PC-9 (cell line): Measurements from ENCODE around the gene PRDM12. TPM values are rescaled to one million over a fixed set of nuclear protein-coding genes. Genes with fewer than 3 reads are reported as not detected.

ENCODE experiments used
- BruUV-seq: library from RNA; stranded (reverse); fragments of 400-500 nt; replicated peaks from 2 replicates; lab custom pipeline; 2021; lab: Mats Ljungman, UMichigan
- CTCF ChIA-PET: fragments of 300-600 bp; sonication (Branson Sonifier 250); formaldehyde crosslinking; loops from one replicate; lab custom pipeline; 2022; ENCODE audit warnings: antibody characterized with exemption; lab: Charles Lee
- POLR2A ChIA-PET: fragments of 300-600 bp; sonication (Branson Sonifier 250); formaldehyde crosslinking; loops from one replicate; lab custom pipeline; 2022; ENCODE audit warnings: antibody characterized with exemption; ENCODE audit not compliant: unreplicated experiment; lab: Charles Lee
- DNase-seq, 2 experiments: peaks; one replicate each; pipeline versions ENCODE4 v3.0.0 to v3.0.0-alpha.2; 2015 to 2022; ENCODE audit warnings: mixed read lengths in 1 of 2
- H2AFZ ChIP-seq: fragments of 200-600 bp; sonication (generic); 2 replicates; pipeline ENCODE4 v1.8.1; 2017; ENCODE audit warnings: antibody characterized with exemption
- H3F3A ChIP-seq: fragments of 200-600 bp; sonication (generic); 2 replicates; pipeline ENCODE4 v1.8.1; 2017; ENCODE audit warnings: antibody characterized with exemption, mild to moderate bottlenecking, low read depth; ENCODE audit not compliant: insufficient read depth
- H3K27ac ChIP-seq: fragments of 200-600 bp; sonication (generic); 2 replicates; pipeline ENCODE4 v1.6.1; 2016; ENCODE audit warnings: mixed run types
- H3K27me3 ChIP-seq: fragments of 200-600 bp; sonication (generic); 2 replicates; pipeline ENCODE4 v1.6.1; 2016; ENCODE audit warnings: low read depth, mixed run types; ENCODE audit not compliant: insufficient read depth
- H3K36me3 ChIP-seq: fragments of 200-600 bp; sonication (generic); 2 replicates; pipeline ENCODE4 v1.6.1; 2016; ENCODE audit warnings: low read depth, mixed run types
- H3K4me1 ChIP-seq: fragments of 200-600 bp; sonication (generic); replicated peaks from 2 replicates; pipeline ENCODE4 v1.6.1; 2016; ENCODE audit warnings: mixed run types; ENCODE audit not compliant: insufficient read depth
- H3K4me2 ChIP-seq: fragments of 200-600 bp; sonication (generic); 2 replicates; pipeline ENCODE4 v1.6.1; 2017; ENCODE audit warnings: mixed run types
- H3K4me3 ChIP-seq: fragments of 200-600 bp; sonication (generic); 2 replicates; pipeline ENCODE4 v1.6.1; 2016; ENCODE audit warnings: mixed run types
- H3K79me2 ChIP-seq: fragments of 200-600 bp; sonication (generic); 2 replicates; pipeline ENCODE4 v1.6.1; 2017; ENCODE audit warnings: low read depth, mixed run types
- H3K9me2 ChIP-seq: fragments of 200-600 bp; sonication (generic); 2 replicates; pipeline ENCODE4 v1.8.1; 2017; ENCODE audit warnings: mild to moderate bottlenecking; ENCODE audit not compliant: insufficient read depth
- H3K9me3 ChIP-seq: fragments of 200-600 bp; sonication (generic); 2 replicates; pipeline ENCODE4 v1.8.1; 2016; ENCODE audit warnings: low read depth; ENCODE audit not compliant: insufficient read depth
- H4K20me1 ChIP-seq: fragments of 200-600 bp; sonication (generic); 2 replicates; pipeline ENCODE4 v1.8.1; 2017; ENCODE audit not compliant: insufficient read depth
- CTCF ChIP-seq: fragments of 200-600 bp; sonication (generic); conservative IDR thresholded peaks from 2 replicates; pipeline ENCODE4 v1.6.1; 2017; ENCODE audit warnings: mixed run types, antibody characterized with exemption, mild to moderate bottlenecking, moderate library complexity
- EZH2 ChIP-seq: fragments of 200-600 bp; sonication (generic); IDR thresholded peaks from 2 replicates; pipeline ENCODE4 v1.8.0; 2017; ENCODE audit warnings: antibody characterized with exemption, low read depth
- intact Hi-C: fragments of 100-400 bp; cut with micrococcal nuclease; formaldehyde crosslinking; loops from one replicate; pipeline ENCODE4 v1.10.0; 2022; ENCODE audit not compliant: unreplicated experiment
- total RNA-seq: library from RNA; stranded (reverse); gene quantifications from 2 replicates; pipeline ENCODE4 v1.2.3, GENCODE V29; 2021

PRDM12 gene
- total RNA-seq, 1 experiment from 2014 or later: 0.46 TPM

- Histone ChIP-seq H3F3A (no peaks in the 10 kb centered on the region), H3K4me3 (no peak overlapping the region), H3K9me3 (no peaks in the 10 kb centered on the region), H3K36me3 (no peaks in the 10 kb centered on the region), H3K27me3 (peaks cover 32% of the 10 kb centered on the region), H2AFZ (no peak overlapping the region), H3K79me2 (no peaks in the 10 kb centered on the region), H3K9me2 (no peaks in the 10 kb centered on the region), H4K20me1 (no peaks in the 10 kb centered on the region), H3K4me1 (no peaks in the 10 kb centered on the region), H3K4me2 (no peak overlapping the region), H3K27ac (no peak overlapping the region)
- BruUV-seq: no TSS peak
- TF ChIP-seq CTCF (no peak), EZH2 (no peak)
- DNase-seq: no peak
- intact Hi-C loops: no loop called here
- ChIA-PET POLR2A (no interaction called here), CTCF (no interaction called here)
Observed at GRCh38 chr9:130662099-130662969, 2.1 kb upstream of the PRDM12 start.

GRCh38 chr9:130662970-130663257, 1.5 kb upstream of the PRDM12 start:
- no peaks in the 10 kb centered on the region for H3K9me2 ChIP-seq
- CTCF ChIA-PET: no interaction called here
- H3K36me3 ChIP-seq: no peaks in the 10 kb centered on the region
- H3K4me2 ChIP-seq: no peak overlapping the region
- no peaks in the 10 kb centered on the region for H4K20me1 ChIP-seq
- no peak for TF ChIP-seq EZH2
- TF ChIP-seq CTCF: no peak
- H3K4me1 ChIP-seq: no peaks in the 10 kb centered on the region
- intact Hi-C loops: no loop called here
- BruUV-seq: no TSS peak
- DNase-seq: no peak
- no peak overlapping the region for H3K27ac ChIP-seq
- POLR2A ChIA-PET: no interaction called here
- no peaks in the 10 kb centered on the region for H3F3A ChIP-seq
- H3K4me3 ChIP-seq: no peak overlapping the region
- H2AFZ ChIP-seq: no peak overlapping the region
- peaks cover 30% of the 10 kb centered on the region for H3K27me3 ChIP-seq
- no peaks in the 10 kb centered on the region for H3K79me2 ChIP-seq
- H3K9me3 ChIP-seq: no peaks in the 10 kb centered on the region

- H3K27me3 ChIP-seq: peaks cover 25% of the 10 kb centered on the region
- BruUV-seq: no TSS peak
- CTCF ChIA-PET: no interaction called here
Observed at GRCh38 chr9:130663258-130663976, 977 bp upstream of the PRDM12 start.

More at GRCh38 chr9:130663258-130663976, 977 bp upstream of the PRDM12 start:
- POLR2A ChIA-PET: no interaction called here
- no peak for TF ChIP-seq CTCF
- Histone ChIP-seq H4K20me1 (no peaks in the 10 kb centered on the region), H3K9me2 (no peaks in the 10 kb centered on the region), H3K4me1 (no peaks in the 10 kb centered on the region), H3K4me3 (no peak overlapping the region), H3F3A (no peaks in the 10 kb centered on the region), H3K4me2 (no peak overlapping the region), H3K36me3 (no peaks in the 10 kb centered on the region), H3K9me3 (no peaks in the 10 kb centered on the region), H2AFZ (no peak overlapping the region), H3K79me2 (no peaks in the 10 kb centered on the region), H3K27ac (no peak overlapping the region)
- intact Hi-C loops: no loop called here
- no peak for DNase-seq
